ENCODE results near the gene KRTAP3-2.
"Not testable (repeated sequence)": the region's sequence is repeated elsewhere in the genome, so short reads cannot be mapped to it uniquely, and the experiment has no call there.

Gene KRTAP3-2

DNA sequence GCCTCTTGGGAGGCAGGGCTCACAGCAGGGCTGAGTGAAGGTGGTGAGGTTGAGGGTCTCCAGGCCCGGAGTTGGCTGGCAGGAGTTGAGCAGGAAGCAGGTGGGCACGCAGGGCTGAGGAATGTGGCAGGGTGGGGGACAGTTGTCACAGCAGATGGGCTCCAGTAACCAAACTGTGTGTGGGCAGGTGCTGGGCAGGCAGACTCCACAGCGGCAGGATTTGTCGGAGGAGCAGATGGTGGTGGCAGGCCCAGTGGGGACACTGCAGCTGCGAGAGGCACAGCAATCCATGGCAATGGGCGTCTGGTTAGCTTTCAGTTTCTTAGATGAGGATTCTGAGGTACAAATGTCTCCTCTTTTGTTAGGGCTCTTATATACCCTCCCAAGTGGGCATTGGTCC, at the start of gene KRTAP3-2:
Gene KRTAP3-2 (minus strand): TSS at position 344 of the 400 bp plus-strand sequence. CDS start 53 bp downstream, at position 291.
- not testable (repeated sequence) for DNase-seq (ENCODE audit: low read depth)

- DNase-seq (ENCODE audit: low read depth), result no peak
Measured at GRCh38 chr17:41049110-41049509, 49.4 kb upstream of the KRTAP3-2 start.

DNA sequence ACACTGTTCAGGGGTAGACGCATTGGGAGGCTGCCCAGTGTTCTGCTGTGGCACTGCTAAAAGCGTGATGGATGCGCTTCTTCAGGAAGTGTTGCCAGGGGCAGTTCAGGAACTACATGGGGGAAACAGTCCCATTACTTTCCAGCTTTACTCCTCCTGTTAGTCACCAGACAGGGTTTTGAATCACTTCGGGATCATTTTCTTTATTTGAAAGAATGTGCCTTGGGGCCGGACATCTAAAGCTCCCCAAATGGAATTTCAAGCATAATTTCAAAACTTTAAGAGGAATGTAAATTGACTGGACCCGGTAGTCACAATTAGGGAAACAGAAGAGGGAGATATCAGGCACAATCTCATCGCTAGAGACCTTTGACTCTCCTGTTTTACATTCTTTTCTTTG, 48.7 kb upstream of the KRTAP3-2 start:
- DNase-seq (ENCODE audit: low read depth), result no peak

DNA sequence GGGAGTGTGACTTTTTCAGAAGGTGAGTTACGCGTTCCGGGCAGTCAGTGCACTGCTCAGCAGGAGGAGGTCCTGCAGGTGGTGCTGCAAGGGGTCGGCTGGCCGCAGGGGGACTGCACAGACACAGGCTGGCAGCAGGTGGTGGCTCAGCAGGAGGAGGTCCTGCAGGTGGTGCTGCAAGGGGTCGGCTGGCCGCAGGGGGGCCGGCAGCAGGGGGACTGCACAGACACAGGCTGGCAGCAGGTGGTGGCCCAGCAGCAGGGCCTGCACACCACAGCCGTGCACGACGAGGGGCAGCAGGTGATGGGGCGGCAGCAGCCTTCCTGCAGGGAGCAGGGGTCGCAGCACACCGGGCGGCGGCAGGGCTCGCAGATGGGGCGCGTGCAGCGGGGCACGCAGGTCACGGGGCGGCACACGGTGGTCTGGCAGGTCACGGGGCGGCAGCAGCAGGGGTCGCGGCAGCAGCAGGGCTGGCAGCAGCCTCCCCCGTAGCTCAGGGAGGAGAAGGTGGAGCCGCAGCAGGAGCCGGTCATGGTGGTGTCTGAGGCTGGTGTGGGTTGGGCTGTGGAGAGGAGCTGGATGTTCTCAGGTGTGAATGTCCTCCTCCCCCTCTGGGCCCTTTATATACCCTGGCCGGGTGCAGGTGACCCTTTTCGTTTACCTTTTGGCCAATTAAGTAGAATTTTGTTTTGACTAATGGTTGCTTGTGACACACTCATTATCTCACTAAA, 47.2 kb upstream of the KRTAP3-2 start, which contains the start of gene KRTAP2-1:
Gene KRTAP2-1 (minus strand): TSS at position 582 of the 731 bp plus-strand sequence. CDS start 49 bp downstream, at position 533.
- DNase-seq (ENCODE audit: low read depth), result not testable (repeated sequence)

GRCh38 chr17:41042953-41043352, 43.2 kb upstream of the KRTAP3-2 start:
- DNase-seq (ENCODE audit: low read depth), result no peak

- DNase-seq (ENCODE audit: low read depth), result not testable (repeated sequence)
Measured at GRCh38 chr17:41040783-41041571, 41.3 kb upstream of the KRTAP3-2 start, which contains the start of gene KRTAP1-1. TSS of gene KRTAP1-1 (minus strand) at chr17:41041450. CDS start at chr17:41041397, 53 bp downstream.

DNA sequence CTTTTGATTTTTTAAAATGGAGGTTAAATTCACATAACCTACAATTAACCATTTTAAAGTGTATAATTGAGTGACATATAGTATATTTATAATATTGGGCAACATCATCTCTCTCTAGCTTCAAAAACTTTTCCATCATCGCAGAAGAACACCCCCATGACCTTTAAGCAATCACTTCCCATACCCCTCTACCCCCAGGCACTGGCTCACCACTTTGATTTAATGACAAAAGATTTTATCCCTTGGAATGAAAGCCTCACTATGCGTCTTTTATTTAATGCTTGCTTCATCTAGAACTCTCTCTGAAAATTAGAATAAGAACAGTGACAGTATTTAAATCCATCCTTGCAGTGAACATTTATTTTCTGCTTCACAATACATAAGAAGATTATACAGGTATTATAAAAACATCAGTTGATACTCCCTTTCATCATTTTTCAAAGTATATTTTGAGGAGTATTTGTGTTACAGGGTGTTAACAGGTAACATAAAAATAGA, 38.2 kb upstream of the KRTAP3-2 start:
- no peak for DNase-seq (ENCODE audit: low read depth)

GRCh38 chr17:41034346-41034935, 34.7 kb upstream of the KRTAP3-2 start, which contains the start of gene KRTAP1-3:
TSS of gene KRTAP1-3 (minus strand) at chr17:41034874. CDS start at chr17:41034821, 53 bp downstream.
- DNase-seq (ENCODE audit: low read depth), result not testable (repeated sequence)

DNA sequence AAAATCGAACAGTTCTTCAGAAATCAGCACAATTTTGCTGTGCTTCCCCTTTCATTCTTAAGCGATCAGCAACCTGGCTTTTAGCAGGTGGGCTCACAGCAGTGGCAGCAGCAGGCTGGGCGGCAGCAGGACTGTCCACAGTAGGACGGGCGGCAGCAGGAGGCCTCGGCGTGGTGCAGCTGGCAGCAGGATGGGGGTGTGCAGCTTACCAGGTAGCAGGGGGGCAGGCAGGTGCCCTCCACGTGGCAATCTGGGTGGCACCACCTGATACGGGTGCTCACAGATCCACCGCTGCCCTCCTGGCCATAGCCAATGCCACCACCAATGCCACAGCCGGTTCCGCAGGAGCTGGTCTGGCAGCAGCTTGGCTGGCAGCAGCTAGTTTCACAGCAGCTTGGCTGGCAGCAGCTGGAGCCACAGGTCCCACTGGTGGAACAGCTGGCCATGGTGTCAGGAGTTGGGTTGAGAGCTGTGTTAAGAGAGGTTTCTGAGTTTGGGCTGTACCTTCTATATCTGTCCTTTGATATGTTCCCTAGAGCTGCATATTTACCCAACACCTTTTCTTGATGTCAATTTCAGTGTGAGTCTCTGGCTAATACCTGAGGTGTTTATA, 30.0 kb upstream of the KRTAP3-2 start, which contains the start of gene KRTAP1-4:
Gene KRTAP1-4 (minus strand): TSS at position 563 of the 613 bp plus-strand sequence. CDS start 117 bp downstream, at position 446.
- DNase-seq (ENCODE audit: low read depth), result no peak

GRCh38 chr17:41026715-41027471, 27.2 kb upstream of the KRTAP3-2 start, which contains the start of gene KRTAP1-5:
TSS of gene KRTAP1-5 (minus strand) at chr17:41027208. CDS start at chr17:41027155, 53 bp downstream.
- DNase-seq (ENCODE audit: low read depth), result no peak

DNA sequence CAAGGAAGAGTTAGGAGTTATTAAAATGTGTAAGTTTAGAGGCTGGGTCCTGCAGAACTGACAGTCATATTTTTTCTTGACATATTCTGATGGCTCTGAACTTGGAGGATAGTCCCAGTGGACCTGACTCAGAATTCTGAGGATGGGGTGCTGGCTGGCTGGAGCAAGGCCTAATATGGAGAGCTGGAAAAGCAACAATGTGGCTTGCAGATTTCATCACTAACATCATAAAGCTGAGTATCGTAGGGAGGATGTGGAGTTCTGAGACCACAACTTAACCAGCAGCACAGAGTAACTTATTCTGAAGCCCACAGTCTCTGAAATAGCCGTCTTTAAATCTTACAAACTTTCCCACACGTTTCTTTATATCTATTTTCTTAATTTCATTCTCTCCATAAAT, 25.0 kb upstream of the KRTAP3-2 start:
- no peak for DNase-seq (ENCODE audit: low read depth)

DNA sequence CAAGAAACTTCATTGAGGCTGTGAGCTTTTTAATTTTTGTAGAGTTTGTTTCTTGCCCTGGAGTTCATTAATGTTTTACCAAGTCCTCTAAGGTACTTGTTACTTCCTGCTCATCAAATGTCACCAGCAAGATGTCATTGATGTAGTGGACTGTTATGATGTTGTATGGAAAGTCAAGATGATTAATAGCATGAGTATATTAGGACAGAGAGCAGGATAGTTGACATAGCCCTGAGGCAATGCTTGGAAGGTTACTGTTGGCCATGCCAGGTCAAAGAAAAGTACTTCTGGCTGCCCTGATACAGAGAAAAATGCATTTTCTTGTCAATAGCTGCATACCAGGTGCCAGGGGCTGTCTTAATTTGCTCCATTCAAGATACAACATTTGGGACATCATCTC, 20.6 kb upstream of the KRTAP3-2 start:
- DNase-seq (ENCODE audit: low read depth), result no peak

GRCh38 chr17:41019415-41019814, 19.7 kb upstream of the KRTAP3-2 start:
- no peak for DNase-seq (ENCODE audit: low read depth)

GRCh38 chr17:41018541-41018940, 18.8 kb upstream of the KRTAP3-2 start:
- no peak for DNase-seq (ENCODE audit: low read depth)

- DNase-seq (ENCODE audit: low read depth), result no peak
Measured at GRCh38 chr17:41016578-41017215, 17.0 kb upstream of the KRTAP3-2 start.

- DNase-seq (ENCODE audit: low read depth), result no peak
Measured at GRCh38 chr17:41015454-41015853, 15.7 kb upstream of the KRTAP3-2 start.

GRCh38 chr17:41013606-41014005, 13.9 kb upstream of the KRTAP3-2 start:
- no peak for DNase-seq (ENCODE audit: low read depth)

DNA sequence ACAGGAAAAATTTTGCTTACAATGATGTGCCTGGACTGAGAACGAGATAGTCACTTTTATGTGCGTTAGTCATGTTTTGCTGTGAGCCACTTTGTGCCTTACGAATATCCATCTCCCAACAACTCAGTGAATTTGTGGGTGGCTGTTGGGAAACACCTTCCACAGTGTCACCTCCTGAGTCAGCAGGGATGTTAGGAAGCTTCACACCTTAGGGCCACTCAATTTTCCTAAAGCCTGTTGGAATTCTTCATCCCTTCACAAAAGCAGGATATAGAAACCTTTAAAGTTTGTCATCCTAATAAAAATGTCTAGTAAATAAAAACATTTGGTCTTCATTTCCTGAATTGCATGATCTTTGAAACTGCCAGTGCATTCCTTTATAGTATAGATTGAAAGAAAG, 13.5 kb upstream of the KRTAP3-2 start:
- DNase-seq (ENCODE audit: low read depth), result no peak

- no peak for DNase-seq (ENCODE audit: low read depth)
Measured at GRCh38 chr17:41012326-41013120, 12.8 kb upstream of the KRTAP3-2 start.

Measured in stimulated activated CD8-positive, alpha-beta memory T cell treated with anti-CD3 and anti-CD28 coated beads, Interleukin-15, amount 100 ng/mL, for 24 hours (primary cell).